Suprapubic skin (tissue), 4 donors: ENCODE measurements around the gene A3GALT2. TPM values are rescaled to one million over a fixed set of nuclear protein-coding genes. Genes with fewer than 3 reads are reported as not detected.

Source experiments
- DNase-seq, 2 donors: peaks; one replicate each; pipeline ENCODE4 v3.0.0-alpha.2; 2019; ENCODE audit warnings: low spot score in 2 of 2
- H3K27ac ChIP-seq: fragments of 200-600 bp; sonication (generic); one replicate; pipeline ENCODE4 v1.5.1; 2019
- H3K27me3 ChIP-seq: fragments of 200-600 bp; sonication (generic); one replicate; pipeline ENCODE4 v1.5.1; 2019
- H3K36me3 ChIP-seq: fragments of 200-600 bp; sonication (generic); one replicate; pipeline ENCODE4 v1.5.1; 2019
- H3K4me1 ChIP-seq: fragments of 200-600 bp; sonication (generic); one replicate; pipeline ENCODE4 v1.5.1; 2019
- H3K4me3 ChIP-seq: fragments of 200-600 bp; sonication (generic); one replicate; pipeline ENCODE4 v1.5.1; 2019; ENCODE audit warnings: mild to moderate bottlenecking
- H3K9me3 ChIP-seq: fragments of 200-600 bp; sonication (generic); one replicate; pipeline ENCODE4 v1.5.1; 2019
- EP300 ChIP-seq: sonication (generic); formaldehyde crosslinking; IDR thresholded peaks from one replicate; pipeline ENCODE4 v1.6.1; 2017; ENCODE audit warnings: antibody characterized with exemption
- POLR2A ChIP-seq, 2 donors: fragments of 450-650 bp; IDR thresholded peaks; one replicate each; pipeline ENCODE4 v1.6.1; 2017; ENCODE audit warnings: antibody characterized with exemption in 2 of 2, mild to moderate bottlenecking in 2 of 2, moderate library complexity in 2 of 2
- POLR2AphosphoS5 ChIP-seq, 3 donors: sonication (generic); formaldehyde crosslinking; IDR thresholded peaks; one replicate each; pipeline ENCODE4 v1.6.1; 2017; ENCODE audit warnings: antibody characterized with exemption in 3 of 3
- WGBS: methylation state at CpG from one replicate; pipeline ENCODE4 v1.1.5; 2018; 5-methylcytosine and 5-hydroxymethylcytosine counted together
- total RNA-seq, 4 donors: library from RNA; depleted of rRNA; stranded (reverse); fragments of >200 nt; gene quantifications; one replicate each; pipeline ENCODE4 v1.1.0, GENCODE V29; 2016
- TF ChIP-seq, protein P1 (sequence below), 2 donors: fragments of 200-600 bp in 1 of 2; fragments of 450-650 bp in 1 of 2; sonication (generic) in 1 of 2; IDR thresholded peaks; one replicate each; pipeline ENCODE4 v1.5.1; 2016 to 2019; ENCODE audit warnings: antibody characterized with exemption in 2 of 2, mild to moderate bottlenecking in 1 of 2, moderate library complexity in 1 of 2

A3GALT2 gene
- total RNA-seq, 4 donors from 2014 or later, result not detected

DNA sequence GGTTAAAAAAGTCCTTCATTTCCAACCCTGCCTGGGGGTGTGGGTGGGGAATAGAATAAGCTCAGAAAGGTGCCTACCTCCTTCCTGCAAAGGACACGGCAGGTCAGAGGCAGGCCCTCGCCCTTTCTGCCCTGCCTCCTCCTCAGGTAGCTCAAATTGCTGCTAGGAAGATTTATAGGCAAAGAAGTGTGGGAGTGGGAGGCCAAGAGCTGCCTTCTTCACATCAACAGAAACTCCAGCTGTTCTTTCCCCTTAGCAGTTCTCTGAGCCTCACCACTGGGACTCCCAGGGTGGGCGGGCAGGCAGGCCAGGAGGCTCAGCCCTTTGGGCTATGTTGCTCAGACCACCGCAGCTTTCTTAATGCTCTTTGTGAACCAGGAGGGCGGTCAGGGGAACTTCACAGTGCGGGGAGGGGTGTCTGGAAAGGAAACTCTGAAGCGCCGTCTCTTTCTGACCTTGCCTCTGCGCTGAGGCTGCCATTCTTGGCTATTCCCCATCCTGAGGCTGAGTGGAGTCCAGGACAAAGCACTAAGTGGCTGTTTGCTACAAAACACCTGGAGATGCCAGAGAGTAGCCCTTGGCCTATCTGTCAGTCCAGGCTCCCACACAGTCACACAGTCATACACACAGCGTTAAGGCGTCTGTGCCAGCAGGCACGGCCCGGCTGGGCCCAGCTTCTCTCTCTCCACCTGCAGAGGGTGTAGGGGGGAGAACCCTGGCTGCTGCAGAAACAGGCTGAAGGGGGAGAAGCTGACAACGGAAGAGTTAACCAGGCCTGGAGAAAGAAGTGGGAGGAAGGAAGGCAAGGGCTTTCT, 3.0 kb upstream of the A3GALT2 start:
- H3K27ac ChIP-seq, result no peak overlapping the region
- peaks cover 12% of the 10 kb centered on the region for H3K4me1 ChIP-seq
- TF ChIP-seq, protein P1, sequence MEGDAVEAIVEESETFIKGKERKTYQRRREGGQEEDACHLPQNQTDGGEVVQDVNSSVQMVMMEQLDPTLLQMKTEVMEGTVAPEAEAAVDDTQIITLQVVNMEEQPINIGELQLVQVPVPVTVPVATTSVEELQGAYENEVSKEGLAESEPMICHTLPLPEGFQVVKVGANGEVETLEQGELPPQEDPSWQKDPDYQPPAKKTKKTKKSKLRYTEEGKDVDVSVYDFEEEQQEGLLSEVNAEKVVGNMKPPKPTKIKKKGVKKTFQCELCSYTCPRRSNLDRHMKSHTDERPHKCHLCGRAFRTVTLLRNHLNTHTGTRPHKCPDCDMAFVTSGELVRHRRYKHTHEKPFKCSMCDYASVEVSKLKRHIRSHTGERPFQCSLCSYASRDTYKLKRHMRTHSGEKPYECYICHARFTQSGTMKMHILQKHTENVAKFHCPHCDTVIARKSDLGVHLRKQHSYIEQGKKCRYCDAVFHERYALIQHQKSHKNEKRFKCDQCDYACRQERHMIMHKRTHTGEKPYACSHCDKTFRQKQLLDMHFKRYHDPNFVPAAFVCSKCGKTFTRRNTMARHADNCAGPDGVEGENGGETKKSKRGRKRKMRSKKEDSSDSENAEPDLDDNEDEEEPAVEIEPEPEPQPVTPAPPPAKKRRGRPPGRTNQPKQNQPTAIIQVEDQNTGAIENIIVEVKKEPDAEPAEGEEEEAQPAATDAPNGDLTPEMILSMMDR (IDR thresholded peaks at IDR 0.05), result no peak
- TF ChIP-seq POLR2AphosphoS5 (IDR thresholded peaks at IDR 0.05) (no peak), POLR2A (IDR thresholded peaks at IDR 0.05) (no peak)
- WGBS, result 88% methylated on average over 14 of the region's 14 CpGs
- no peaks in the 10 kb centered on the region for H3K9me3 ChIP-seq
- peaks cover 64% of the 10 kb centered on the region for H3K36me3 ChIP-seq
- H3K27me3 ChIP-seq, result no peaks in the 10 kb centered on the region
- DNase-seq, result no peak
- no peak overlapping the region for H3K4me3 ChIP-seq

DNA sequence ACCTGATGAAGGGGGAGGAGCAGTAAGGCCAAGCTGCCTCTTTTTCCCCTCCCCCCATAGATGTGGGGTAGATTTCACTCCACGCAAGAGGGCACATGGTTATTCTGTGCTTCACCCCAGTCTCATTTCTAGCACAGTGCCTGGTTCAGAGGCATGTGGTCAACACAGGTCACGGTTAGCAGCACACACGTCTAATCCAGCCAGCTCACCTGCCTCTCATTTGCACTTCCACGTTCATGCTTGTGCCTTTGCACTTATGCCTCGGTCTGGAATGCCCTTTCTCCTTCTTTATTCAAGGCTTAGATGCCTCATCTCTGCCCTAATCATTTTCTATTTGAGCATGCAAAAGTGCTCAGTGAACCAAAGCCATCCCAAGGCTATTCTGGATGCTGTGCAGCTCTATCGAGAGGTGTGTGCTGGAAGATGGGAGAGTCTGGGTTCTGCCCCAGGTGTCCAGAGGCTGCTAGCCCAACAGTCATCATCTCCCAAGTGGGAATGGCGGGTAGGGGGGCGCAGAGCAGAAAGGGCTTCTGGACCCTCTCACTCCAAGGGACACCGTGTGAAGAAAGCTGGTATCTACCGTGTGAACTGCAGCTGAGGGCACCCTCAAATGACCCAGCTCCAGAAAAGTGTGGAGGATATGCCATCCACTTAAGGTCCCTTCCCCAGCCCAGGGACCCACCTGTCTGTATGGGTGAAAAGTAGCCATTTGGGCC, 2.1 kb upstream of the A3GALT2 start:
- Histone ChIP-seq H3K9me3 (no peaks in the 10 kb centered on the region), H3K4me1 (peaks cover 6% of the 10 kb centered on the region), H3K27me3 (no peaks in the 10 kb centered on the region), H3K27ac (no peak overlapping the region), H3K4me3 (no peak overlapping the region), H3K36me3 (peaks cover 55% of the 10 kb centered on the region)
- 68% methylated on average over 9 of the region's 10 CpGs for WGBS
- TF ChIP-seq POLR2A (IDR thresholded peaks at IDR 0.05) (no peak), POLR2AphosphoS5 (IDR thresholded peaks at IDR 0.05) (no peak), EP300 (no peak)
- TF ChIP-seq, protein P1 (IDR thresholded peaks at IDR 0.05), result no peak
- DNase-seq, result no peak

DNA sequence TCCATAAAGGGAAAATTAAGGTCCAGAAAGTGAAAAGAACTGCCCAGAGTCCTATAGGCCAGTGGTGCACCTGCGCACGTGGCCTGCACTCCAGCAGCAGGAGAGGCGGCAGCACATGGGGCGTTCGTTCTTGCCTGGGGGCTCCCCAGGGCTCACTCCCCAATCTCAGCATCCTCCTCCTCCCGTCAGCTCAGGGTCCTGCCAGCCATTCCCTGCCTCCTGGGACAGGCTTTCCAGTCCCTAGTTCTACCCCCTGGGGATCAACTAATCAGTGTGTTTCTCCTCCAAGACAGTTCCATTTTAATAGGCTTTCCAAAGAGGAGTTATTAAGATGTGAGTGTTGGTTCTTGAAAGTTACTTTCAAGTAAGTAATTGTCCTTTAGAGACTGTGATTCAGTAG, 1.2 kb upstream of the A3GALT2 start:
- 79% methylated on average over 6 of the region's 6 CpGs for WGBS
- H3K27ac ChIP-seq, result no peak overlapping the region
- DNase-seq, result no peak

DNA sequence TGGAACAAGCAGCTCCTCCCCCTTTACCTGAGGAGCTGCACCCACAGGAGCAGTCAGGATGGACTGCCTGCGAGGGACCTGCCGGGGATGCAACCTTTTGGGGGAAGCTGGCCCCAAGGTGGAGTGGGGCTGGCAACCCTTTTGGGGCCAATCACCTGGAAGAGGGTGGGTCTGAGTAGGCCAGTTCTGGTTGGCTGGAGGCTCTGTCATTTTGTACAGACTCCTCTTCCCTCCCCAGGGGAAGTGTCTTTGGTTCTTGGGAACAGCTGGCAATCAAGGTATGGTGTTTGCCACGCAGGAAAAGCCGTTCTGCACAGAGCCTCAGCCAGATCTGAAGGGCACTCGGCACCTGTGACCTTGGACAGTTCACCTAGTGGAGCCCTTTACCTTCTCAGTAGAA, 280 bp upstream of the A3GALT2 start:
- DNase-seq, result no peak
- Histone ChIP-seq H3K9me3 (no peaks in the 10 kb centered on the region), H3K4me1 (no peaks in the 10 kb centered on the region), H3K27me3 (no peaks in the 10 kb centered on the region), H3K4me3 (no peak overlapping the region), H3K27ac (no peak overlapping the region), H3K36me3 (peaks cover 37% of the 10 kb centered on the region)
- TF ChIP-seq POLR2AphosphoS5 (IDR thresholded peaks at IDR 0.05), result no peak
- TF ChIP-seq, protein P1 (IDR thresholded peaks at IDR 0.05), result no peak
- TF ChIP-seq POLR2A (IDR thresholded peaks at IDR 0.05), result no peak
- no peak for TF ChIP-seq EP300
- 72% methylated on average over 5 of the region's 5 CpGs for WGBS

More for the DNA sequence above, 1.2 kb upstream of the A3GALT2 start:
- TF ChIP-seq POLR2A (IDR thresholded peaks at IDR 0.05) (no peak), EP300 (no peak)
- peaks cover 46% of the 10 kb centered on the region for H3K36me3 ChIP-seq
- no peaks in the 10 kb centered on the region for H3K27me3 ChIP-seq
- no peaks in the 10 kb centered on the region for H3K9me3 ChIP-seq
- H3K4me1 ChIP-seq, result no peaks in the 10 kb centered on the region
- no peak overlapping the region for H3K4me3 ChIP-seq

DNA sequence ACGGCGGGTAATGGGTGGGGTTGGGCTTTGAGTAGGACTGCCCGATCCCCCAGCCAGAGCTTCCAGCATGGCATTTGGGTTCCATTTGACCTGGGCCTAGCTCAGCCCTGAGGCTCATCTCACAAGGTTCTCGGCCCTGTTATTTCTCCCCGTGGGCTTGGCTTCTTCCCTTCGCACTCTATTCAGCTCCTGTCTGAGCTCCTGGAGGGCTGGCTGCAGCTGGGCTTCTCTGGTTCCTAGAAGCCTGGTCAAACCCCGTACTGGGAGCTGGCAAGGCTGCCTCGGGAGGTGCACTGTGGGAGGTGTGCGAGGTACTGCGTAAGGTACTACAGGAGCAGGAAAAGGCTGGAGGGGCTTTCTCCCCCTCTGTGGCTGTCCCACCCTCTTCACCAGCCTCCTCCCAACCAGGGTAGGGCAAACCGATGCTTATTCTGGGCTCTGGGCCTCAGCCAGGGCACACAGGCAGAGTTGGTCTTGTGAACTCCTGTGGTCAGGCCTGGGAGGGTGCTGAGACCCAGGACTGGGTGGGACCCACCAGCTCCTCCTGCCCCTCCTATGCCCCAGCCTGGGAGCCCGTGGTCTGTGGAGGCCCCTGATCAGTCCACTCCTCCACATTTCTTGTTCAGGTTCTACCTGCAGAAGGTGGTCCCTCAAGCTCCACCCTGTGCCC, 814 bp downstream of the A3GALT2 start:
- TF ChIP-seq POLR2A (IDR thresholded peaks at IDR 0.05) (no peak), POLR2AphosphoS5 (IDR thresholded peaks at IDR 0.05) (no peak), EP300 (no peak)
- TF ChIP-seq, protein P1 (IDR thresholded peaks at IDR 0.05), result no peak
- peaks cover 26% of the 10 kb centered on the region for H3K36me3 ChIP-seq
- no peaks in the 10 kb centered on the region for H3K27me3 ChIP-seq
- WGBS, result 74% methylated on average over 5 of the region's 12 CpGs
- H3K27ac ChIP-seq, result no peak overlapping the region
- no peaks in the 10 kb centered on the region for H3K9me3 ChIP-seq
- no peaks in the 10 kb centered on the region for H3K4me1 ChIP-seq
- DNase-seq, result no peak
- no peak overlapping the region for H3K4me3 ChIP-seq
